ENCODE data around the gene CMIP.
"Not testable (repeated sequence)": the region's sequence is repeated elsewhere in the genome, so short reads cannot be mapped to it uniquely, and the experiment has no call there.

The CMIP gene

GRCh38 chr16:81519301-81520150 is 74.9 kb downstream of the CMIP start:
- no peak for DNase-seq

DNA sequence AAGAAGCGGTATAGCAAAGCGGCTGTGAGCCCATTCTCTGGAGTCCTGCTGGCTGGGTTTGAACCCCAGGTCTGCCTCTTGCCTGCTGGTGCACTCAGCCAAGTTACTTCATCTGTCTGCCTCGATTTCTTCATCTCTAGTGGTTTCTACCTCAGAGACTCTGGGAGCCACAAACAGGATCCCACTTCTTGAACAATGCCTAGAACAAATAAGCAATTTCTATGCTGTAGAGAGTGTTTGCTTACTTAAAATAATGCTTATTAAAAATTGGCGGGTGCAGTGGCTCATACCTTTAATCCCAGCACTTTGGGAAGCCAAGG is 75.5 kb downstream of the CMIP start:
- DNase-seq, result no peak

- DNase-seq, result no peak
Observed at GRCh38 chr16:81520560-81521135, 76.0 kb downstream of the CMIP start.

DNA sequence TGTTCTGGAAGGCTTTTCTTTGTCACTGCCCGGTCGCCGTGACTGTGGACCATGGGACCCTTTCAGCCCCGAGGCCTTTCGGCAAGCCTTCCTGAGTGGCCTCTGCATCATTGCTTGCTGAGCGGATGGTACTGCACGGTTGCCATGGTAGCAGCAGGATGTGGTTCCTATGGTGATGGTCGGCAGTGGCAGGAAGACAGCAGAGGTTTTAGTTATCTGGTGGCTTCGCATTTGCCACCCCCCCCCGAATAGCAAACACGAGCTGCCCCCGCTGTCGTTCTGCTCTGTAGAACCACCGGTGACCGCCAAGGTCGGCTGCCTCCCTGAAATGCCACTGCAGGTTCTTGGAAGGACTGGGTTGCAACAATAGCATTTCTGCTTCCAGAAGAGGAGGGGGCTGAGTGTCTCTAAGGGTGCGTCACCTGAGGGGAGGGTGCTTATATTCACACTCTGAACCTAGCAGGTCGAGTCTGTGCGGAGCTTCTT is 76.6 kb downstream of the CMIP start:
- DNase-seq, result no peak

- DNase-seq, result peak in 1 of 2 experiments; percentile 21
Observed at GRCh38 chr16:81522108-81522701, 77.6 kb downstream of the CMIP start.

DNA sequence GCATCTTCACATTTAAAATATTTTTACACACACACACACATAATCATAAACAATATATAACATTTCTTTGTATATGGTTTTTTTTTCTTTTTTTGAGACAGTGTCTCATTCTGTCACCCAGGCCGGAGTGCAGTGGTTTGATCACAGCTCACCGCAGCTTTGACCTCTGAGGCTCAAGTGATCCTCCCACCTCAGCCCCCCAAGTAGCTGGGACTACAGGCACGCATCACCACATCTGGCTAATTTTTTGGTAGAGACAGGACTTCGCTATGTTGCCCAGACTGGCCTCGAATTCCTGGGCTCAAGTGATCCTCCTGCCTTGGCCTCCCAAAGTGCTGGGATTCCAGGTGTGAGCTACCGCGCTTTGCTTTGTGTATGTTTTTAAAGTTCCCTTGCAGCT is 78.2 kb downstream of the CMIP start:
- not testable (repeated sequence) for DNase-seq

- no peak for DNase-seq
Observed at GRCh38 chr16:81523387-81524115, 78.9 kb downstream of the CMIP start.

GRCh38 chr16:81524382-81524781 is 79.8 kb downstream of the CMIP start:
- no peak for DNase-seq

GRCh38 chr16:81524885-81525284 is 80.3 kb downstream of the CMIP start:
- not testable (repeated sequence) for DNase-seq

- no peak for DNase-seq
Observed at GRCh38 chr16:81526199-81526598, 81.6 kb downstream of the CMIP start.

GRCh38 chr16:81526935-81527334 is 82.3 kb downstream of the CMIP start:
- no peak for DNase-seq

GRCh38 chr16:81527477-81528178 is 83.0 kb downstream of the CMIP start:
- no peak for DNase-seq

GRCh38 chr16:81528256-81528655 is 83.6 kb downstream of the CMIP start:
- DNase-seq, result no peak

- DNase-seq, result no peak
Observed at GRCh38 chr16:81530296-81530721, 85.7 kb downstream of the CMIP start.

DNA sequence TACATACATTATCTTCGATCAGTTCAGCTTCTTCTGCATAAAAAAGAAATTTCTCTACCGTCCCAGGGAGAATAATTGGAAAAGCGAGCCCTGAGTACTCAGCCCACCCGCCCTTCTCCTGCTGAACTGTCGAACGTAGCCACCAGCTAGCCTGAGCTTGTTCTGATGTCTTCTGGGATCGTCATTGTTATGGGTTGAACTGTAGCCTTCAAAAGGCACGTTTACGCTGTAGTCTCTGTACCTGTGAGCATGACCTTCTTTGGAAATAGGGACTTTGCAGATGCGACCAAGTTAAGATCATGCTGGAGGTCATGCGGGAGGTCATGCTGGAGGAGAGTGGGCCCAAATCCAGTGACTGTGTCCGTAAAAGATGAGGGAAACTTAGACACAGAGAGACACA is 86.2 kb downstream of the CMIP start:
- no peak for DNase-seq

DNA sequence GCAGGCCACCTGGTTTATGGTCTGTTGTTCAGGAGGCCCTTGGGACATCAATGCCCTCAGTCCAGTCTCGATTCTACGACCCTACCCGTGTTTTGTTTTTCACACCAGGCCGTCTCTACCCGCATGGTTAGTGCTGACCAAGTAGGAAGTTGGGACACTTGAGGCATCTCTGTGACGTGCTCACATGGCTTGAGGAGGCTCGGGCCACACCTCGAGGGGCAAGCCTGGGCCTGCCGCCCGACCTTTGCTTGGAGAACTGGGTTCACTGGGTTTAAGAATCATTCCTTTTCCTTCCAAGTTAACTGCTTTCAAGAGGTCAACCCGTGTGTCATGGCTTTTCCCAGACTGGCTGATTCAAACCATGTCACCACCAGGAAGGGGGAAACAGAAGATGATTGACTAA is 86.8 kb downstream of the CMIP start:
- no peak for DNase-seq

DNA sequence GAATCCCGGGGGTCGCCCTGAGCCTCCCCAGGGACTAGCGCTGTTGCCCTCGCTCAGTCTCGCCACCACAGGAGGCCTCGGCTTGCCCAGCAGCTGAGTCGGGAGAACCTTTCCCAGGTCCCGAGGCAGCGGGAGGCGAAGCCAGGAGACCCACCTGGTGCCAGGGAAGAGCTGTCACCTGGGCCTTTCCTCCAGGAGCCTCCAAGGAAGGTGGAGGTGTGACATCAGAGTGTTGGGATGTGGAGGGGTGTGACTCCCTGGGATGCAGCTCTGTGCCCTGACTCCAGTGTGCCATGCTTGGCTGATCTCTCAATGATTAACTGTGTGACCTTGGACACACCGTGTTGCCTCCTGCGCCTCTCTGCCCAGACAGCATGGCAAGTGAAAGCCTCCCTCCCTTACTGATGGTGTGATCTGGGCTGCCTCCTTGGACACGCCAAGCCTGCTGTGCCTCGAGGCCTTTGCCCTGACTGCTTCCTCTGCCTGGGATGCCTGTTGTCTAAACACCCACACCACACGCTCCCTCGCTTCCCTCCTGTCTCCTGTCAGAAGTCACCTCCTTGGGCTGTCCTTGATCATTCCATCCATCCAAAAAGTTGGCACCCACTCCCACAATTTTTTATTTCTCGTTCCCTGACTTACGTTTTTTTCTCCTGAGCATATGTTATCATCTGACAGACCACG is 88.0 kb downstream of the CMIP start:
- DNase-seq, result no peak

DNA sequence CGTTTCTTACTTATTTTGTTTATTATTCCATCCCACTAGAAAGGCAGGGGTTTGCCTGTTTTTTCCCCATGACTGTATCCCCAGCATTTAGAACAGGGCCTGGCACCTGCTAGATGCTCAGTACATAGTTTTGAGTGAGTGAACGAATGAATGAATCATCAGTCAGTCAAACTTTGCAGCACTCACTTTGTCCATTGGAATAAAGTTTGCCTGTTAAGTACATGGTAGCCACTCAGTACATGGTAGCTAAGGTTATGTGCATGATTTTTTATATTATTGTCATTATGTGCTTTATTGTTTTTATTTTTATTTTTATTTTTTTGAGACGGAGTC is 88.5 kb downstream of the CMIP start:
- no peak for DNase-seq

- DNase-seq, result no peak
Observed at GRCh38 chr16:81535679-81536360, 91.2 kb downstream of the CMIP start.

DNA sequence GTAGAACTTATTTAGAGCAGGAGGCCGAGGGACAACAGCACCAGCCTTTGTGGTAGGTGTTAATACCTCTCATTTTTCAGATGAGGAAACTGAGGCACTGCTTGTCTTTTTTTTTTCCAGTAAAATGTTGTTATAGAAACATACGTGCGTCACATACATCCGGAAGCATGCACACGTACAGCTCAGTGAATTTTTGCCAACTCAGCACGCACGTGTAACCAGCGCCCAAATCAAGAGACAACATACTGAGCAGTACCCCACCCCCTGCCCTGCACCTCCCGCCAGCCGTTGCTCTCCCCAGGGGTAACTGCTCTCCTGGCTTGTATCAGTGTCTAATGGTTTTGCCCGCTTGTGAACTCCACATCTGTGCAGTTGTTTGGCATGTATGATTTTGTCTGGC is 92.0 kb downstream of the CMIP start:
- no peak for DNase-seq

- DNase-seq, result no peak
Observed at GRCh38 chr16:81537721-81538561, 93.3 kb downstream of the CMIP start.

All from NCI-H2081 (cell line).